Measurements from ENCODE around the gene BCAS1. TPM values are rescaled to one million over a fixed set of nuclear protein-coding genes. Genes with fewer than 3 reads are reported as not detected.

Gene BCAS1
- polyA plus RNA-seq, 1 of the 3 experiments (the other 2 are of a cell fraction), result not detected

DNA sequence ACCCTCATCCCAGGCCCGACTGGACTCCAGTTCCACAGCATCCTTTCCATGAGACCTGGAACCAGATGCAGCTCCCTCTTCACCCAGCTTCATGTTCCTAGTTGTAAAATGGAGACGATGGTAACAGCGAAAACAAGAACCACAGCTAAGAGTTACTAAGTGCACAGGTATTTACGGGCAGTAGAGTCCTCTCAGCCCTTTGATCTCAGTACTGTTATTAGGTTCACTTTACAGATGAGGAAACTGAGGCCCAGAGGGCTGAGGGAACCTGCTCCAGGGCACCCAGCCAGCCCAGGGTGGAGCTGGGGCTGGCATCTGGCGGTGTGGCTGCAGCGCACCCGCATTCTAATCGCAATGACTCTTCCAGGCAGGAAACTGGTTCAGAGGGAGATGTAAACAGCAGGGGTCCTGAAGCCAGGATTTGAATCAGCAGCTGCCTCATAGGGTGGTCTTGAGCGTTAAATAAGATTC lies 858 bp downstream of the BCAS1 start:
- Histone ChIP-seq H3K27ac (ENCODE audit: low read depth in 2 of 2, low read length in 1 of 2) (no peak overlapping the region), H3K4me2 (no peak overlapping the region), H3K4me3 (ENCODE audit: low read depth in 2 of 2, low read length in 1 of 2) (no peak overlapping the region), H3K9ac (no peak overlapping the region), H4K20me1 (ENCODE audit: insufficient read depth) (no peaks in the 10 kb centered on the region), H3F3A (replicated peaks; ENCODE audit: insufficient read depth) (no peaks in the 10 kb centered on the region), H3K9me3 (no peaks in the 10 kb centered on the region), H3K27me3 (ENCODE audit: insufficient read depth) (no peaks in the 10 kb centered on the region; the same call in 1 of the 2 replicates), H2AFZ (ENCODE audit: low read depth) (no peak overlapping the region), H3K79me2 (ENCODE audit: insufficient read depth) (no peaks in the 10 kb centered on the region), H3K4me1 (ENCODE audit: control insufficient read depth in 1 of 2, insufficient read depth in 2 of 2, low read depth in 1 of 2, low read length in 1 of 2) (no peaks in the 10 kb centered on the region; a peak in 1 of 4 replicates), H3K9me2 (no peaks in the 10 kb centered on the region), H3K36me3 (replicated peaks in 1 of 2; ENCODE audit: control insufficient read depth in 1 of 2, insufficient read depth in 2 of 2, low read length in 1 of 2) (no peaks in the 10 kb centered on the region)
- ChIA-PET POLR2A (no interaction called here), CTCF (interaction anchor here (1.0 to 1.5 kb wide), 3 partner anchors 9 to 491 kb away, joined by 3 to 4 read pairs (median 3); no protein-coding TSS in a partner anchor)
- no peak for DNase-seq
- WGBS (ENCODE audit: low lambda C conversion rate), result 80% methylated on average over 9 of the region's 9 CpGs
- no peak for TF ChIP-seq ELF1 (IDR thresholded peaks at IDR 0.05)
- no peak for TF ChIP-seq NRF1 (IDR thresholded peaks at IDR 0.05; ENCODE audit: low read depth, low read length)
- TF ChIP-seq, protein P1, sequence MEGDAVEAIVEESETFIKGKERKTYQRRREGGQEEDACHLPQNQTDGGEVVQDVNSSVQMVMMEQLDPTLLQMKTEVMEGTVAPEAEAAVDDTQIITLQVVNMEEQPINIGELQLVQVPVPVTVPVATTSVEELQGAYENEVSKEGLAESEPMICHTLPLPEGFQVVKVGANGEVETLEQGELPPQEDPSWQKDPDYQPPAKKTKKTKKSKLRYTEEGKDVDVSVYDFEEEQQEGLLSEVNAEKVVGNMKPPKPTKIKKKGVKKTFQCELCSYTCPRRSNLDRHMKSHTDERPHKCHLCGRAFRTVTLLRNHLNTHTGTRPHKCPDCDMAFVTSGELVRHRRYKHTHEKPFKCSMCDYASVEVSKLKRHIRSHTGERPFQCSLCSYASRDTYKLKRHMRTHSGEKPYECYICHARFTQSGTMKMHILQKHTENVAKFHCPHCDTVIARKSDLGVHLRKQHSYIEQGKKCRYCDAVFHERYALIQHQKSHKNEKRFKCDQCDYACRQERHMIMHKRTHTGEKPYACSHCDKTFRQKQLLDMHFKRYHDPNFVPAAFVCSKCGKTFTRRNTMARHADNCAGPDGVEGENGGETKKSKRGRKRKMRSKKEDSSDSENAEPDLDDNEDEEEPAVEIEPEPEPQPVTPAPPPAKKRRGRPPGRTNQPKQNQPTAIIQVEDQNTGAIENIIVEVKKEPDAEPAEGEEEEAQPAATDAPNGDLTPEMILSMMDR (IDR thresholded peaks at IDR 0.05), result no peak
- TF ChIP-seq POLR2AphosphoS5 (IDR thresholded peaks at IDR 0.05; ENCODE audit: low read depth, low read length), result no peak
- TF ChIP-seq, protein P2, sequence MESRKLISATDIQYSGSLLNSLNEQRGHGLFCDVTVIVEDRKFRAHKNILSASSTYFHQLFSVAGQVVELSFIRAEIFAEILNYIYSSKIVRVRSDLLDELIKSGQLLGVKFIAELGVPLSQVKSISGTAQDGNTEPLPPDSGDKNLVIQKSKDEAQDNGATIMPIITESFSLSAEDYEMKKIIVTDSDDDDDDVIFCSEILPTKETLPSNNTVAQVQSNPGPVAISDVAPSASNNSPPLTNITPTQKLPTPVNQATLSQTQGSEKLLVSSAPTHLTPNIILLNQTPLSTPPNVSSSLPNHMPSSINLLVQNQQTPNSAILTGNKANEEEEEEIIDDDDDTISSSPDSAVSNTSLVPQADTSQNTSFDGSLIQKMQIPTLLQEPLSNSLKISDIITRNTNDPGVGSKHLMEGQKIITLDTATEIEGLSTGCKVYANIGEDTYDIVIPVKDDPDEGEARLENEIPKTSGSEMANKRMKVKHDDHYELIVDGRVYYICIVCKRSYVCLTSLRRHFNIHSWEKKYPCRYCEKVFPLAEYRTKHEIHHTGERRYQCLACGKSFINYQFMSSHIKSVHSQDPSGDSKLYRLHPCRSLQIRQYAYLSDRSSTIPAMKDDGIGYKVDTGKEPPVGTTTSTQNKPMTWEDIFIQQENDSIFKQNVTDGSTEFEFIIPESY (IDR thresholded peaks at IDR 0.05; ENCODE audit: borderline replicate concordance, low read depth), result no peak
- no peak for TF ChIP-seq SIN3A (IDR thresholded peaks at IDR 0.05; ENCODE audit: borderline replicate concordance, low read depth, low read length)
- TF ChIP-seq, protein P3, sequence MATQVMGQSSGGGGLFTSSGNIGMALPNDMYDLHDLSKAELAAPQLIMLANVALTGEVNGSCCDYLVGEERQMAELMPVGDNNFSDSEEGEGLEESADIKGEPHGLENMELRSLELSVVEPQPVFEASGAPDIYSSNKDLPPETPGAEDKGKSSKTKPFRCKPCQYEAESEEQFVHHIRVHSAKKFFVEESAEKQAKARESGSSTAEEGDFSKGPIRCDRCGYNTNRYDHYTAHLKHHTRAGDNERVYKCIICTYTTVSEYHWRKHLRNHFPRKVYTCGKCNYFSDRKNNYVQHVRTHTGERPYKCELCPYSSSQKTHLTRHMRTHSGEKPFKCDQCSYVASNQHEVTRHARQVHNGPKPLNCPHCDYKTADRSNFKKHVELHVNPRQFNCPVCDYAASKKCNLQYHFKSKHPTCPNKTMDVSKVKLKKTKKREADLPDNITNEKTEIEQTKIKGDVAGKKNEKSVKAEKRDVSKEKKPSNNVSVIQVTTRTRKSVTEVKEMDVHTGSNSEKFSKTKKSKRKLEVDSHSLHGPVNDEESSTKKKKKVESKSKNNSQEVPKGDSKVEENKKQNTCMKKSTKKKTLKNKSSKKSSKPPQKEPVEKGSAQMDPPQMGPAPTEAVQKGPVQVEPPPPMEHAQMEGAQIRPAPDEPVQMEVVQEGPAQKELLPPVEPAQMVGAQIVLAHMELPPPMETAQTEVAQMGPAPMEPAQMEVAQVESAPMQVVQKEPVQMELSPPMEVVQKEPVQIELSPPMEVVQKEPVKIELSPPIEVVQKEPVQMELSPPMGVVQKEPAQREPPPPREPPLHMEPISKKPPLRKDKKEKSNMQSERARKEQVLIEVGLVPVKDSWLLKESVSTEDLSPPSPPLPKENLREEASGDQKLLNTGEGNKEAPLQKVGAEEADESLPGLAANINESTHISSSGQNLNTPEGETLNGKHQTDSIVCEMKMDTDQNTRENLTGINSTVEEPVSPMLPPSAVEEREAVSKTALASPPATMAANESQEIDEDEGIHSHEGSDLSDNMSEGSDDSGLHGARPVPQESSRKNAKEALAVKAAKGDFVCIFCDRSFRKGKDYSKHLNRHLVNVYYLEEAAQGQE (IDR thresholded peaks at IDR 0.05; ENCODE audit: low read depth, low read length), result no peak
- no peak for TF ChIP-seq SMC3 (IDR thresholded peaks at IDR 0.05; ENCODE audit: low read depth, low read length)
- TF ChIP-seq RAD21 (IDR thresholded peaks at IDR 0.05; ENCODE audit: low read length), result no peak
- TF ChIP-seq, protein P4, sequence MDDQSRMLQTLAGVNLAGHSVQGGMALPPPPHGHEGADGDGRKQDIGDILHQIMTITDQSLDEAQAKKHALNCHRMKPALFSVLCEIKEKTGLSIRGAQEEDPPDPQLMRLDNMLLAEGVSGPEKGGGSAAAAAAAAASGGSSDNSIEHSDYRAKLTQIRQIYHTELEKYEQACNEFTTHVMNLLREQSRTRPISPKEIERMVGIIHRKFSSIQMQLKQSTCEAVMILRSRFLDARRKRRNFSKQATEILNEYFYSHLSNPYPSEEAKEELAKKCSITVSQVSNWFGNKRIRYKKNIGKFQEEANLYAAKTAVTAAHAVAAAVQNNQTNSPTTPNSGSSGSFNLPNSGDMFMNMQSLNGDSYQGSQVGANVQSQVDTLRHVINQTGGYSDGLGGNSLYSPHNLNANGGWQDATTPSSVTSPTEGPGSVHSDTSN (IDR thresholded peaks at IDR 0.05), result no peak
- TF ChIP-seq, protein P5, sequence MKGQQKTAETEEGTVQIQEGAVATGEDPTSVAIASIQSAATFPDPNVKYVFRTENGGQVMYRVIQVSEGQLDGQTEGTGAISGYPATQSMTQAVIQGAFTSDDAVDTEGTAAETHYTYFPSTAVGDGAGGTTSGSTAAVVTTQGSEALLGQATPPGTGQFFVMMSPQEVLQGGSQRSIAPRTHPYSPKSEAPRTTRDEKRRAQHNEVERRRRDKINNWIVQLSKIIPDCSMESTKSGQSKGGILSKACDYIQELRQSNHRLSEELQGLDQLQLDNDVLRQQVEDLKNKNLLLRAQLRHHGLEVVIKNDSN (IDR thresholded peaks at IDR 0.05; ENCODE audit: borderline replicate concordance, low read depth), result no peak

Data from SK-N-SH (cell line).